Kidney epithelial cell (primary cell): ENCODE results near the gene TWIST2. TPM values are rescaled to one million over a fixed set of nuclear protein-coding genes. Genes with fewer than 3 reads are reported as not detected.

Experiments
- DNase-seq: peaks from one replicate; pipeline ENCODE4 v3.0.0-alpha.2; 2010; ENCODE audit warnings: low read depth
- H3K27me3 ChIP-seq: 2 replicates; pipeline ENCODE4 v1.6.0; 2011; ENCODE audit warnings: low read length; ENCODE audit not compliant: control insufficient read depth, insufficient read depth
- H3K36me3 ChIP-seq: 2 replicates; pipeline ENCODE4 v1.5.1; 2011; ENCODE audit warnings: low read length; ENCODE audit not compliant: control insufficient read depth, insufficient read depth
- H3K4me3 ChIP-seq: 2 replicates; pipeline ENCODE4 v1.5.1; 2011; ENCODE audit warnings: low read depth, mild to moderate bottlenecking, control low read depth, low read length
- total RNA-seq: library from RNA; depleted of rRNA; stranded (reverse); fragments of >200 nt; gene quantifications from 2 replicates; pipeline ENCODE4 v1.2.3, GENCODE V29; 2015
- TF ChIP-seq, protein P1 (sequence below): IDR thresholded peaks from 2 replicates; pipeline ENCODE4 v1.5.1; 2011; ENCODE audit warnings: mild to moderate bottlenecking, moderate library complexity, low read length, control low read depth, inconsistent platforms; ENCODE audit not compliant: insufficient read depth, poor library complexity, severe bottlenecking

The TWIST2 gene
- total RNA-seq, 1 donor from 2014 or later, result 1.8 TPM

DNA sequence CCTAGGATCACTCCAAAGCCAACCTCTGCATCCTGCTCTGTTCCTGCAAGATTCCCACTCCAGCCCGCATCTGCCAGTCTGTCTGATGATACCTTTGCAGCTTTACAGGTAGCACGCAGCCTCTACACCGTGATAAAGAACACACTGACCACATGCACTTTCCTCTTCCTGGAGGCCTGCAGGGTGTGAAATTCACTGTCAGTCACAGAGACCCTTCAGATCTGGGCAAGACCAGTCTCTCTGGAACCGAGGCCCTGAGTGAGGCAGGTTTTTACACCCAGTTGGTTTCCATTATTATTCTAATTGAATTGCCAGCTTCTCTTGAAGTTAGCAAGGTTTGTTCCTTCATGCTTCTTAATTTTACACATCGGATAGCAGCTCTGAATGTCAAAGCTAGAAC, 30.5 kb upstream of the TWIST2 start:
- no peak overlapping the region for H3K4me3 ChIP-seq
- peaks cover 3% of the 10 kb centered on the region for H3K27me3 ChIP-seq
- TF ChIP-seq, protein P1, sequence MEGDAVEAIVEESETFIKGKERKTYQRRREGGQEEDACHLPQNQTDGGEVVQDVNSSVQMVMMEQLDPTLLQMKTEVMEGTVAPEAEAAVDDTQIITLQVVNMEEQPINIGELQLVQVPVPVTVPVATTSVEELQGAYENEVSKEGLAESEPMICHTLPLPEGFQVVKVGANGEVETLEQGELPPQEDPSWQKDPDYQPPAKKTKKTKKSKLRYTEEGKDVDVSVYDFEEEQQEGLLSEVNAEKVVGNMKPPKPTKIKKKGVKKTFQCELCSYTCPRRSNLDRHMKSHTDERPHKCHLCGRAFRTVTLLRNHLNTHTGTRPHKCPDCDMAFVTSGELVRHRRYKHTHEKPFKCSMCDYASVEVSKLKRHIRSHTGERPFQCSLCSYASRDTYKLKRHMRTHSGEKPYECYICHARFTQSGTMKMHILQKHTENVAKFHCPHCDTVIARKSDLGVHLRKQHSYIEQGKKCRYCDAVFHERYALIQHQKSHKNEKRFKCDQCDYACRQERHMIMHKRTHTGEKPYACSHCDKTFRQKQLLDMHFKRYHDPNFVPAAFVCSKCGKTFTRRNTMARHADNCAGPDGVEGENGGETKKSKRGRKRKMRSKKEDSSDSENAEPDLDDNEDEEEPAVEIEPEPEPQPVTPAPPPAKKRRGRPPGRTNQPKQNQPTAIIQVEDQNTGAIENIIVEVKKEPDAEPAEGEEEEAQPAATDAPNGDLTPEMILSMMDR, result no peak
- no peak for DNase-seq
- H3K36me3 ChIP-seq, result no peaks in the 10 kb centered on the region

DNA sequence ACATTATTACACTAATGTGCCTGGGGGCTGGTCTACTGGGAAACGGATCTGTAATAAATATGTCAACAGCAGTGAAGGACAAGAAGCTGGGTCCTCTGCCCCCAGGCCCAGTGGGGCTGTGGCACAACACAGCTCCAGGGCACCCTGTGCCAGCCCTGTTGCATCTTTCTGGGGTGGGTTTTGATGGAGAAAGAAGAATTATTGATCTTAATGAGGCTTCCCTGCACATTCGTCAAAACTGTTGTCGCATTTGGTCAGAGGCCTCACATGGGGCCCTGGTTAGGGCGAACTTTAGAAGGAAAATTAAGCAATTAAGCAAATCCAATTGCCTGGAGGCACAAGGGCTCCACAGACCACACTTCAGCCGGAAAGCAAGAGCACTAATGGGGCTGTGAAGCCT, 30.0 kb upstream of the TWIST2 start:
- TF ChIP-seq, protein P1, result no peak

DNA sequence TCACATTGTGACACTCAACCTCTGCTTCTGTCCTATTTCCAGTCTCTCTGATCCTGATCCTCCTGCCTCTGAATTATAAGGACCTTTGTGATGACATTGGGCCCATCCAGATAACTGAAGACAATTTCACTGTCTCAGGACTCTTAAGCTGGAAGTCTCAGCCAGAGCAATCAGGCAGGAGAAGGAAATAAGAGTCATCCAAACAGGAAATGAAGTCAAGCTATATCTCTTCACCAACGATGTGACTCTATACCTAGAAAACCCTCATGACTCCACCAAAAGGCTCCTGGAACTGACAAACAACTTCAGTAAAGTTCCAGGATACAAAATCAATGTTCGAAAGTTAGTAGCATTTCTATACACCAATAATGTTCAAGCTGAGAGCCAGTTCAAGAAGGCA, 29.3 kb upstream of the TWIST2 start:
- H3K4me3 ChIP-seq, result no peak overlapping the region
- no peaks in the 10 kb centered on the region for H3K36me3 ChIP-seq
- DNase-seq, result no peak
- peaks cover 3% of the 10 kb centered on the region for H3K27me3 ChIP-seq
- TF ChIP-seq, protein P1, result no peak

More for the DNA sequence above, 30.0 kb upstream of the TWIST2 start:
- no peaks in the 10 kb centered on the region for H3K36me3 ChIP-seq
- DNase-seq, result no peak
- peaks cover 3% of the 10 kb centered on the region for H3K27me3 ChIP-seq
- no peak overlapping the region for H3K4me3 ChIP-seq

DNA sequence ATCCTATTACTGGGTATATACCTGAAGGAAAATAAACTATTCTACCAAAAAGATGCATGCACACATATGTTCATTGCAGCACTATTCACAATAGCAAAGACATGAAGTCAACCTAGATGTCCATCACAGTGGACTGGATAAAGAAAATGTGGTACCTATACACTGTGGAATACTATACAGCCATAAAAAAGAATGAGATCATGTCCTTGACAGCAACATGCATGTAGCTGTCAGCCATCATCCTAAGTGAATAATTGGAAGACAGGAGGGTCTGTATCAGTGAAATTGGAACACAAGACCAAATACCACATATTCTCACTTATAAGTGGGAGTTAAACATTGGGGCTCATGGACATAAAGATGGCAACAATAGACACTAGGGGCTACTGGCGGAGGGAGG, 27.7 kb upstream of the TWIST2 start:
- Histone ChIP-seq H3K4me3 (no peak overlapping the region), H3K36me3 (no peaks in the 10 kb centered on the region), H3K27me3 (peaks cover 3% of the 10 kb centered on the region)
- TF ChIP-seq, protein P1, result no peak
- no peak for DNase-seq

DNA sequence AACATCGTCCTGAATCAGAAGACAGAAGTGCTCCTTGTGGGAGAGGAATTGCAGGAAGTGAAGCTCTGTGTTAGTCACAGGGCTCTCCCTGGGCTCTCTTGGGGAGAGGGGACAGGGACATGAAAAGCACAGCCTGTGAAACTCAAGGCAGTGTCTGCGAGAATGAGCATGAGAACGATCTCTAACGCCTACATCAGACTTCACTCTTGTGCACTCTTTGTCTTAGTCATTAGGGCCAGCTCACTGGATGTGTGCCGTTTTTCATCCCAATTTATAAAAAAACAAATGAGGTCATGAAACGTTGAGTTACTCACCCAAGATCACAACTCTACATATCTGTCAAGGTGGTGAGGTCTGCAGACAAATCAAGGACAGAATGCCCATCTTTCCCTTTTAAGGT, 27.0 kb upstream of the TWIST2 start:
- no peak overlapping the region for H3K4me3 ChIP-seq
- no peak for DNase-seq
- TF ChIP-seq, protein P1, result no peak

DNA sequence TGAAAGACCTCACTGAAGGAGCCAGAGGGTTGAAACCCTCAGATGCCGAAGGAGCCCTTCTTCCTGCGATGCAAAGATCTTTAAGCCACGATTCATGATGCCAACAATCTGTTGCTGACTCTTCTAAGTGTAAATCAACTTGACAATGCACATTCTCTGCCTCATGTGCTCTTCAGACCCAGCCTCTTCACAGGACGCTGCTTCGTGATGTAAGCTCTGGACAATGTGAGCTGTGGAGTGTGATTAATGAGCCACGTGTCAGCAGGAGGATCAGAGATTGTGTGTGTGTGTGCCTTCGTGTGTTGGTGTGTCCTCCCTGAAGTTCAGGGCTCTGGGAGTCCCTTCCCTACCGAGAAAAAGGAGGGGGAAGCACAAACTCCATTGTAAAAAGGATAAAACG, 26.5 kb upstream of the TWIST2 start:
- Histone ChIP-seq H3K4me3 (no peak overlapping the region), H3K27me3 (peaks cover 3% of the 10 kb centered on the region), H3K36me3 (no peaks in the 10 kb centered on the region)
- TF ChIP-seq, protein P1, result no peak
- DNase-seq, result peak; percentile 47

More for the DNA sequence above, 27.0 kb upstream of the TWIST2 start:
- H3K36me3 ChIP-seq, result no peaks in the 10 kb centered on the region
- peaks cover 3% of the 10 kb centered on the region for H3K27me3 ChIP-seq
